ENCODE results near the gene RPUSD2.

The RPUSD2 gene

GRCh38 chr15:40623361-40623760 lies 54.3 kb downstream of the RPUSD2 start:
- no peak for DNase-seq (ENCODE audit: low read depth)
